T-helper 1 cell (primary cell): ENCODE data around the gene SPRN.
"Not testable (repeated sequence)": the region's sequence is repeated elsewhere in the genome, so short reads cannot be mapped to it uniquely, and the experiment has no call there.

Experiments
- DNase-seq, 5 donors: peaks; one replicate each; pipeline ENCODE4 v3.0.0-alpha.2; 2012 to 2020

Gene SPRN

GRCh38 chr10:133456041-133456951 lies 31.9 kb upstream of the SPRN start:
- no peak for DNase-seq

GRCh38 chr10:133455611-133456031 lies 31.2 kb upstream of the SPRN start:
- DNase-seq: no peak

GRCh38 chr10:133455196-133455595 lies 30.8 kb upstream of the SPRN start:
- DNase-seq: no peak

- no peak for DNase-seq
Observed at GRCh38 chr10:133454204-133454893, 29.9 kb upstream of the SPRN start.

GRCh38 chr10:133453516-133454203 lies 29.2 kb upstream of the SPRN start, which contains the start of gene SCART1:
Gene SCART1 (plus strand): TSS chr10:133453945. CDS start chr10:133453998, 53 bp downstream.
- DNase-seq: peak in 1 of 5 donors; percentile 34

- DNase-seq: no peak
Observed at GRCh38 chr10:133452453-133452852, 28.0 kb upstream of the SPRN start.

GRCh38 chr10:133451346-133451745 lies 26.9 kb upstream of the SPRN start:
- no peak for DNase-seq

GRCh38 chr10:133448120-133448519 lies 23.7 kb upstream of the SPRN start:
- no peak for DNase-seq

- no peak for DNase-seq
Observed at GRCh38 chr10:133446979-133447378, 22.6 kb upstream of the SPRN start.

GRCh38 chr10:133445751-133446708 lies 21.6 kb upstream of the SPRN start:
- DNase-seq: no peak

GRCh38 chr10:133445268-133445732 lies 20.9 kb upstream of the SPRN start:
- DNase-seq: no peak

GRCh38 chr10:133444342-133445267 lies 20.2 kb upstream of the SPRN start:
- DNase-seq: no peak

GRCh38 chr10:133442967-133443924 lies 18.8 kb upstream of the SPRN start:
- DNase-seq: no peak

- DNase-seq: peak in 1 of 5 donors; percentile 47
Observed at GRCh38 chr10:133442191-133442966, 18.0 kb upstream of the SPRN start.

- DNase-seq: no peak
Observed at GRCh38 chr10:133441780-133442179, 17.4 kb upstream of the SPRN start.

- DNase-seq: not testable (repeated sequence)
Observed at GRCh38 chr10:133441356-133441755, 16.9 kb upstream of the SPRN start.

- no peak for DNase-seq
Observed at GRCh38 chr10:133440633-133441285, 16.3 kb upstream of the SPRN start.
